GM23248 (cell line): ENCODE results near the gene ZNF750.

Experiments
- EZH2 ChIP-seq: fragments of 200-600 bp; sonication (generic); IDR thresholded peaks from 2 replicates; pipeline ENCODE4 v1.6.1; 2018; ENCODE audit warnings: antibody characterized with exemption, mild to moderate bottlenecking; ENCODE audit not compliant: insufficient read depth, poor library complexity, severe bottlenecking
- EZH2phosphoT487 ChIP-seq: fragments of 200-600 bp; sonication (generic); IDR thresholded peaks from 2 replicates; pipeline ENCODE4 v1.6.1; 2018; ENCODE audit warnings: antibody characterized with exemption, moderate library complexity, mild to moderate bottlenecking, low read depth; ENCODE audit not compliant: insufficient read depth

DNA sequence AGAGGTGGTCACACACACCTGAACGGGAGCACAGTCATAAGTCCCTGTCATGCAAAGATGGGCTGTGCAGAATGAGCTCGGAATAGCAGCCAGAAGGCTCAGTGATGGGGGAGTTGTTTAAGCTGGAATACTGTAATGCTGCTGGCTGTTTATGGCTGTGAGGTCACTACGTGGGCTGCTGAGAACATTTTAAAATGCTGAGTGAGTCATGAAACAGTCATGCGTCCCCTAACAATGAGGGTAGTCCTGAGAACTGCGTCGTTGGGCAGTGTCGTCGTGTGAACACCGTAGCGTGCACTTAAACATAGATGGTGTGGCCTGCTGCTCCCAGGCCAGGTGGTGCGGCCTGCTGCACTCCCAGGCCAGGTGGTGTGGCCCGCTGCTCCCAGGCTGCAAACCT is 48.3 kb downstream of the ZNF750 start:
- no peak for TF ChIP-seq EZH2phosphoT487
- no peak for TF ChIP-seq EZH2
